ENCODE measurements around the gene PPP2R1B. TPM values are rescaled to one million over a fixed set of nuclear protein-coding genes. Genes with fewer than 3 reads are reported as not detected.

The PPP2R1B gene
- total RNA-seq, 1 experiment from 2014 or later = 109 TPM

- H3K4me3 ChIP-seq (ENCODE audit: low read depth, low read length) = no peak overlapping the region
- Mint-ChIP-seq H3K4me3 (ENCODE audit: unreplicated experiment) (no peak overlapping the region), H3K4me1 (ENCODE audit: low read depth, unreplicated experiment) (peaks cover 20% of the 10 kb centered on the region), H3K36me3 (ENCODE audit: insufficient read depth, unreplicated experiment) (peaks cover 8% of the 10 kb centered on the region), H3K27me3 (ENCODE audit: insufficient read depth, unreplicated experiment) (no peaks in the 10 kb centered on the region), H3K9me3 (ENCODE audit: unreplicated experiment) (no peaks in the 10 kb centered on the region), H3K27ac (ENCODE audit: unreplicated experiment) (no peak overlapping the region)
- DNase-seq = no peak
- ChIA-PET CTCF (interaction anchor here (0.5 kb wide), 1 partner anchor 86 kb away, joined by 5 read pairs; no protein-coding TSS in a partner anchor), POLR2A (no interaction called here)
- H3K4me1 ChIP-seq = 0 out of 2 replicates have a peak, but pooled peaks cover 7% of the 10 kb centered on the region
- no peaks in the 10 kb centered on the region for H3K9me3 ChIP-seq
- no TSS peak for BruUV-seq (replicated peaks)
- TF ChIP-seq CTCF (IDR thresholded peaks at IDR 0.05; ENCODE audit: insufficient read depth in 1 of 2, low read depth in 1 of 2, low read length in 1 of 2, severe bottlenecking in 1 of 2, unreplicated experiment in 1 of 2) = no peak
- intact Hi-C loops (cut with micrococcal nuclease; ENCODE audit: unreplicated experiment) = no loop called here
- H3K27me3 ChIP-seq (replicated peaks; ENCODE audit: control insufficient read depth, insufficient read depth, low read length) = no peaks in the 10 kb centered on the region
- 0 out of 2 replicates have a peak, but pooled peaks cover 2% of the 10 kb centered on the region for H3K36me3 ChIP-seq (ENCODE audit: control insufficient read depth, insufficient read depth, low read length)
Observed at GRCh38 chr11:111693224-111693937, 72.8 kb downstream of the PPP2R1B start.

- Histone ChIP-seq H3K9me3 (no peaks in the 10 kb centered on the region), H3K27me3 (replicated peaks; ENCODE audit: control insufficient read depth, insufficient read depth, low read length) (no peaks in the 10 kb centered on the region), H3K4me3 (ENCODE audit: low read depth, low read length) (no peak overlapping the region), H3K4me1 (0 out of 2 replicates have a peak, but pooled peaks cover 7% of the 10 kb centered on the region), H3K36me3 (ENCODE audit: control insufficient read depth, insufficient read depth, low read length) (peaks cover 4% of the 10 kb centered on the region; the same call in 1 of the 2 replicates)
- ChIA-PET CTCF (interaction anchor here (0.7 kb wide), 1 partner anchor 65 kb away, joined by 3 read pairs; no protein-coding TSS in a partner anchor), POLR2A (no interaction called here)
- Mint-ChIP-seq H3K27me3 (ENCODE audit: insufficient read depth, unreplicated experiment) (no peaks in the 10 kb centered on the region), H3K4me3 (ENCODE audit: unreplicated experiment) (no peak overlapping the region), H3K36me3 (ENCODE audit: insufficient read depth, unreplicated experiment) (peaks cover 16% of the 10 kb centered on the region), H3K4me1 (ENCODE audit: low read depth, unreplicated experiment) (peaks cover 25% of the 10 kb centered on the region), H3K27ac (ENCODE audit: unreplicated experiment) (no peak overlapping the region), H3K9me3 (ENCODE audit: unreplicated experiment) (no peaks in the 10 kb centered on the region)
- intact Hi-C loops (cut with micrococcal nuclease; ENCODE audit: unreplicated experiment) = no loop called here
- no TSS peak for BruUV-seq (replicated peaks)
- DNase-seq = no peak
- no peak for TF ChIP-seq CTCF (IDR thresholded peaks at IDR 0.05; ENCODE audit: insufficient read depth in 1 of 2, low read depth in 1 of 2, low read length in 1 of 2, severe bottlenecking in 1 of 2, unreplicated experiment in 1 of 2)
Observed at GRCh38 chr11:111691741-111692140, 74.4 kb downstream of the PPP2R1B start.

GRCh38 chr11:111691176-111691575 lies 75.0 kb downstream of the PPP2R1B start:
- H3K36me3 Mint-ChIP-seq (ENCODE audit: insufficient read depth, unreplicated experiment) = peaks cover 16% of the 10 kb centered on the region
- Histone ChIP-seq H3K27me3 (replicated peaks; ENCODE audit: control insufficient read depth, insufficient read depth, low read length) (no peaks in the 10 kb centered on the region), H3K36me3 (ENCODE audit: control insufficient read depth, insufficient read depth, low read length) (peaks cover 4% of the 10 kb centered on the region; the same call in 1 of the 2 replicates), H3K4me3 (ENCODE audit: low read depth, low read length) (no peak overlapping the region), H3K9me3 (no peaks in the 10 kb centered on the region), H3K4me1 (0 out of 2 replicates have a peak, but pooled peaks cover 7% of the 10 kb centered on the region)
- POLR2A ChIA-PET = no interaction called here
- no peak overlapping the region for H3K27ac Mint-ChIP-seq (ENCODE audit: unreplicated experiment)
- no TSS peak for BruUV-seq (replicated peaks)
- H3K4me3 Mint-ChIP-seq (ENCODE audit: unreplicated experiment) = no peak overlapping the region
- intact Hi-C loops (cut with micrococcal nuclease; ENCODE audit: unreplicated experiment) = no loop called here
- no peak for DNase-seq
- H3K9me3 Mint-ChIP-seq (ENCODE audit: unreplicated experiment) = no peaks in the 10 kb centered on the region
- CTCF ChIA-PET = no interaction called here
- no peak for TF ChIP-seq CTCF (IDR thresholded peaks at IDR 0.05; ENCODE audit: insufficient read depth in 1 of 2, low read depth in 1 of 2, low read length in 1 of 2, severe bottlenecking in 1 of 2, unreplicated experiment in 1 of 2)
- H3K27me3 Mint-ChIP-seq (ENCODE audit: insufficient read depth, unreplicated experiment) = no peaks in the 10 kb centered on the region
- H3K4me1 Mint-ChIP-seq (ENCODE audit: low read depth, unreplicated experiment) = peaks cover 25% of the 10 kb centered on the region
